A673 (cell line): ENCODE results near the gene CSF3. TPM values are rescaled to one million over a fixed set of nuclear protein-coding genes. Genes with fewer than 3 reads are reported as not detected.

Source experiments
- BruUV-seq: library from RNA; stranded (reverse); fragments of 400-500 nt; replicated peaks from 2 replicates; lab custom pipeline; 2021; lab: Mats Ljungman, UMichigan
- CTCF ChIA-PET: fragments of 300-600 bp; sonication (Branson Sonifier 250); formaldehyde crosslinking; loops from one replicate; lab custom pipeline; 2022; ENCODE audit warnings: antibody characterized with exemption; lab: Charles Lee
- POLR2A ChIA-PET: fragments of 300-600 bp; sonication (Branson Sonifier 250); formaldehyde crosslinking; loops from one replicate; lab custom pipeline; 2022; ENCODE audit warnings: antibody characterized with exemption; ENCODE audit not compliant: low non-redundant PET; lab: Charles Lee
- DNase-seq: peaks from one replicate; pipeline ENCODE4 v3.0.0-alpha.2; 2015; ENCODE audit warnings: low spot score
- H3K27ac ChIP-seq: fragments of 200-600 bp; sonication (generic); 2 replicates; pipeline ENCODE4 v1.5.1; 2016; ENCODE audit warnings: mixed run types, low read depth, mild to moderate bottlenecking, mixed read lengths, antibody characterized with exemption, low read length; ENCODE audit not compliant: poor library complexity, severe bottlenecking
- H3K27me3 ChIP-seq: fragments of 200-600 bp; sonication (generic); replicated peaks from 2 replicates; pipeline ENCODE4 v1.6.1; 2017; ENCODE audit warnings: mixed run types, low read depth, mild to moderate bottlenecking, mixed read lengths, antibody characterized with exemption, low read length; ENCODE audit not compliant: insufficient read depth, poor library complexity
- H3K36me3 ChIP-seq: fragments of 200-600 bp; sonication (generic); 2 replicates; pipeline ENCODE4 v1.6.1; 2016; ENCODE audit warnings: mixed run types, mild to moderate bottlenecking, mixed read lengths, antibody characterized with exemption, low read length; ENCODE audit not compliant: insufficient read depth, poor library complexity, severe bottlenecking
- H3K4me1 ChIP-seq: fragments of 200-600 bp; sonication (generic); 2 replicates; pipeline ENCODE4 v1.6.1; 2017; ENCODE audit warnings: mixed run types, mild to moderate bottlenecking, mixed read lengths, antibody characterized with exemption, low read length; ENCODE audit not compliant: insufficient read depth, poor library complexity, severe bottlenecking
- H3K4me3 ChIP-seq: fragments of 200-600 bp; sonication (generic); 2 replicates; pipeline ENCODE4 v1.5.1; 2016; ENCODE audit warnings: low read depth, mixed run types, mild to moderate bottlenecking, mixed read lengths, low read length; ENCODE audit not compliant: poor library complexity, severe bottlenecking
- H3K9me3 ChIP-seq: fragments of 200-600 bp; sonication (generic); 2 replicates; pipeline ENCODE4 v1.6.1; 2016; ENCODE audit warnings: mixed run types, low read depth, mild to moderate bottlenecking, mixed read lengths, antibody characterized with exemption, low read length; ENCODE audit not compliant: poor library complexity, severe bottlenecking
- CTCF ChIP-seq: fragments of 300-800, 200-600 bp; sonication (generic); conservative IDR thresholded peaks from 2 replicates; pipeline ENCODE4 v1.5.1; 2017; ENCODE audit warnings: low read depth, mild to moderate bottlenecking, antibody characterized with exemption, low read length, moderate library complexity, mixed read lengths
- EZH2 ChIP-seq: fragments of 200-600 bp; sonication (generic); IDR thresholded peaks from 2 replicates; pipeline ENCODE4 v1.6.1; 2017; ENCODE audit warnings: borderline replicate concordance, low read depth, mild to moderate bottlenecking, mixed read lengths, antibody characterized with exemption, low read length; ENCODE audit not compliant: poor library complexity, severe bottlenecking
- intact Hi-C: fragments of 100-400 bp; cut with micrococcal nuclease; formaldehyde crosslinking; loops from one replicate; pipeline ENCODE4 v1.10.0; 2022; ENCODE audit not compliant: unreplicated experiment
- total RNA-seq: library from RNA; stranded (reverse); gene quantifications from 2 replicates; pipeline ENCODE4 v1.2.3, GENCODE V29; 2021

CSF3 gene
- total RNA-seq, 1 experiment from 2014 or later = not detected

GRCh38 chr17:39972271-39972670, 43.0 kb upstream of the CSF3 start:
- Histone ChIP-seq H3K9me3 (no peaks in the 10 kb centered on the region), H3K36me3 (no peaks in the 10 kb centered on the region), H3K4me1 (no peaks in the 10 kb centered on the region), H3K27me3 (no peaks in the 10 kb centered on the region), H3K27ac (no peak overlapping the region), H3K4me3 (no peak overlapping the region)
- no peak for DNase-seq
- ChIA-PET POLR2A (no interaction called here), CTCF (no interaction called here)
- intact Hi-C loops = no loop called here
- BruUV-seq = no TSS peak
- TF ChIP-seq EZH2 (no peak), CTCF (no peak)

GRCh38 chr17:39973496-39973895, 41.7 kb upstream of the CSF3 start:
- no peak overlapping the region for H3K27ac ChIP-seq
- TF ChIP-seq CTCF = no peak
- no peak for TF ChIP-seq EZH2
- H3K9me3 ChIP-seq = no peaks in the 10 kb centered on the region
- H3K27me3 ChIP-seq = no peaks in the 10 kb centered on the region
- BruUV-seq = no TSS peak
- H3K4me3 ChIP-seq = no peak overlapping the region
- DNase-seq = no peak
- intact Hi-C loops = no loop called here
- H3K4me1 ChIP-seq = no peaks in the 10 kb centered on the region
- H3K36me3 ChIP-seq = no peaks in the 10 kb centered on the region
- POLR2A ChIA-PET = no interaction called here
- CTCF ChIA-PET = interaction anchor here (0.6 kb wide), 1 partner anchor 329 kb away, joined by 3 read pairs; no protein-coding TSS in a partner anchor

- intact Hi-C loops = no loop called here
- H3K9me3 ChIP-seq = no peaks in the 10 kb centered on the region
- H3K4me3 ChIP-seq = no peak overlapping the region
- no peak overlapping the region for H3K27ac ChIP-seq
- CTCF ChIA-PET = no interaction called here
- POLR2A ChIA-PET = no interaction called here
- BruUV-seq = no TSS peak
- H3K27me3 ChIP-seq = no peaks in the 10 kb centered on the region
- H3K4me1 ChIP-seq = no peaks in the 10 kb centered on the region
- no peak for TF ChIP-seq EZH2
- no peak for TF ChIP-seq CTCF
- no peak for DNase-seq
- H3K36me3 ChIP-seq = no peaks in the 10 kb centered on the region
Measured at GRCh38 chr17:39974433-39974832, 40.8 kb upstream of the CSF3 start.
